ENCODE data around the gene FOXN4.

FOXN4 gene

GRCh38 chr12:109277899-109278762, 31.0 kb downstream of the FOXN4 start:
- no peak overlapping the region for H3K4me3 ChIP-seq (ENCODE audit: control insufficient read depth, low read depth, low read length)
- DNase-seq (ENCODE audit: low read depth), result peak; percentile 68
- no peak for TF ChIP-seq CTCF (conservative IDR thresholded peaks at IDR 0.05; ENCODE audit: control insufficient read depth, insufficient read depth, low read depth, low read length)

- no peak for TF ChIP-seq CTCF (conservative IDR thresholded peaks at IDR 0.05; ENCODE audit: control insufficient read depth, insufficient read depth, low read depth, low read length)
- H3K4me3 ChIP-seq (ENCODE audit: control insufficient read depth, low read depth, low read length), result no peak overlapping the region
- DNase-seq (ENCODE audit: low read depth), result no peak
Measured at GRCh38 chr12:109277255-109277898, 31.7 kb downstream of the FOXN4 start.

GRCh38 chr12:109276160-109276559, 32.9 kb downstream of the FOXN4 start:
- TF ChIP-seq CTCF (conservative IDR thresholded peaks at IDR 0.05; ENCODE audit: control insufficient read depth, insufficient read depth, low read depth, low read length), result no peak
- DNase-seq (ENCODE audit: low read depth), result no peak

GRCh38 chr12:109275173-109275572, 33.9 kb downstream of the FOXN4 start:
- no peak for DNase-seq (ENCODE audit: low read depth)
- no peak overlapping the region for H3K4me3 ChIP-seq (ENCODE audit: control insufficient read depth, low read depth, low read length)
- TF ChIP-seq CTCF (conservative IDR thresholded peaks at IDR 0.05; ENCODE audit: control insufficient read depth, insufficient read depth, low read depth, low read length), result no peak

More at GRCh38 chr12:109276160-109276559, 32.9 kb downstream of the FOXN4 start:
- H3K4me3 ChIP-seq (ENCODE audit: control insufficient read depth, low read depth, low read length), result no peak overlapping the region

- no peak for DNase-seq (ENCODE audit: low read depth)
- no peak overlapping the region for H3K4me3 ChIP-seq (ENCODE audit: control insufficient read depth, low read depth, low read length)
- no peak for TF ChIP-seq CTCF (conservative IDR thresholded peaks at IDR 0.05; ENCODE audit: control insufficient read depth, insufficient read depth, low read depth, low read length)
Measured at GRCh38 chr12:109274381-109274780, 34.7 kb downstream of the FOXN4 start.

- no peak for DNase-seq (ENCODE audit: low read depth)
- no peak for TF ChIP-seq CTCF (conservative IDR thresholded peaks at IDR 0.05; ENCODE audit: control insufficient read depth, insufficient read depth, low read depth, low read length)
- no peak overlapping the region for H3K4me3 ChIP-seq (ENCODE audit: control insufficient read depth, low read depth, low read length)
Measured at GRCh38 chr12:109273354-109273753, 35.7 kb downstream of the FOXN4 start.
